Chondrocyte (in vitro differentiated cells): Measurements from ENCODE around the gene RELL1. TPM values are rescaled to one million over a fixed set of nuclear protein-coding genes. Genes with fewer than 3 reads are reported as not detected.

Source experiments
- DNase-seq: peaks from one replicate; pipeline ENCODE4 v3.0.0; 2021; ENCODE audit warnings: mixed read lengths, low spot score
- H3K27ac Mint-ChIP-seq: one replicate; pipeline ENCODE4 v1.8.0; 2021; ENCODE audit warnings: mild to moderate bottlenecking, moderate library complexity, mixed read lengths; ENCODE audit not compliant: unreplicated experiment
- H3K27me3 Mint-ChIP-seq: 2 replicates; pipeline ENCODE4 v1.8.0; 2021; ENCODE audit warnings: low read depth, mixed read lengths
- H3K36me3 Mint-ChIP-seq: 2 replicates; pipeline ENCODE4 v1.8.0; 2021; ENCODE audit warnings: low read depth, mixed read lengths
- H3K4me1 Mint-ChIP-seq: 2 replicates; pipeline ENCODE4 v1.8.0; 2021; ENCODE audit warnings: low read depth, mild to moderate bottlenecking, mixed read lengths
- H3K4me3 Mint-ChIP-seq: one replicate; pipeline ENCODE4 v1.8.0; 2021; ENCODE audit warnings: mild to moderate bottlenecking, moderate library complexity, mixed read lengths; ENCODE audit not compliant: unreplicated experiment
- H3K9me3 Mint-ChIP-seq: 2 replicates; pipeline ENCODE4 v1.8.0; 2021; ENCODE audit warnings: low read depth, mixed read lengths
- CTCF ChIP-seq: fragments of 200-600 bp; sonication (generic); IDR thresholded peaks from 2 replicates; pipeline ENCODE4 v1.5.0; 2021; ENCODE audit warnings: antibody characterized with exemption, mild to moderate bottlenecking, moderate library complexity
- total RNA-seq: library from RNA; stranded (reverse); gene quantifications from 3 replicates; pipeline ENCODE4 v1.2.1, GENCODE V29; 2021

RELL1 gene
- total RNA-seq, 1 donor from 2014 or later = 22.8 TPM

GRCh38 chr4:37682701-37683401, 3.3 kb downstream of the RELL1 start:
- no peaks in the 10 kb centered on the region for H3K9me3 Mint-ChIP-seq
- H3K27ac Mint-ChIP-seq = no peak overlapping the region
- DNase-seq = no peak
- H3K4me3 Mint-ChIP-seq = no peak overlapping the region
- TF ChIP-seq CTCF = no peak
- H3K4me1 Mint-ChIP-seq = peaks cover 28% of the 10 kb centered on the region
- no peaks in the 10 kb centered on the region for H3K27me3 Mint-ChIP-seq
- no peaks in the 10 kb centered on the region for H3K36me3 Mint-ChIP-seq

- no peak for TF ChIP-seq CTCF
- Mint-ChIP-seq H3K27me3 (no peaks in the 10 kb centered on the region), H3K27ac (no peak overlapping the region), H3K9me3 (no peaks in the 10 kb centered on the region), H3K4me1 (peaks cover 18% of the 10 kb centered on the region), H3K36me3 (no peaks in the 10 kb centered on the region), H3K4me3 (no peak overlapping the region)
- no peak for DNase-seq
Measured at GRCh38 chr4:37680089-37680488, 6.1 kb downstream of the RELL1 start.

- Mint-ChIP-seq H3K27ac (no peak overlapping the region), H3K4me1 (peaks cover 17% of the 10 kb centered on the region), H3K36me3 (no peaks in the 10 kb centered on the region), H3K27me3 (no peaks in the 10 kb centered on the region), H3K9me3 (no peaks in the 10 kb centered on the region), H3K4me3 (no peak overlapping the region)
- DNase-seq = no peak
- TF ChIP-seq CTCF = no peak
Measured at GRCh38 chr4:37679301-37679700, 6.9 kb downstream of the RELL1 start.

- no peak for TF ChIP-seq CTCF
- H3K4me1 Mint-ChIP-seq = peaks cover 20% of the 10 kb centered on the region
- no peak overlapping the region for H3K4me3 Mint-ChIP-seq
- peak overlapping the region; percentile 22 for H3K27ac Mint-ChIP-seq
- no peaks in the 10 kb centered on the region for H3K27me3 Mint-ChIP-seq
- no peak for DNase-seq
- H3K9me3 Mint-ChIP-seq = no peaks in the 10 kb centered on the region
- no peaks in the 10 kb centered on the region for H3K36me3 Mint-ChIP-seq
Measured at GRCh38 chr4:37678624-37679023, 7.6 kb downstream of the RELL1 start.

- Mint-ChIP-seq H3K27ac (no peak overlapping the region), H3K36me3 (no peaks in the 10 kb centered on the region), H3K4me3 (no peak overlapping the region), H3K4me1 (peaks cover 21% of the 10 kb centered on the region), H3K9me3 (no peaks in the 10 kb centered on the region), H3K27me3 (no peaks in the 10 kb centered on the region)
- TF ChIP-seq CTCF = no peak
- no peak for DNase-seq
Measured at GRCh38 chr4:37675587-37676290, 10.4 kb downstream of the RELL1 start.
